GM12878 (cell line): ENCODE measurements around the gene PROM1. TPM values are rescaled to one million over a fixed set of nuclear protein-coding genes. Genes with fewer than 3 reads are reported as not detected.
A peak's percentile ranks its signal among the peaks of the same experiment; 100 is the strongest.

Experiments
- ATAC-seq: fragments of 200-7000 bp; cut with Tn5 transposase; 3 replicates; pipeline ENCODE4 v1.9.1; 2020; ENCODE audit warnings: mild to moderate bottlenecking, moderate library complexity
- BruUV-seq: library from RNA; stranded (reverse); fragments of 400-500 nt; replicated peaks from 2 replicates; lab custom pipeline; 2021; lab: Mats Ljungman, UMichigan
- CTCF ChIA-PET: fragments of 300-600 bp; sonication (Branson Sonifier 250); formaldehyde crosslinking; extraction: SDS; loops from one replicate; lab custom pipeline; 2021; ENCODE audit warnings: inconsistent platforms; lab: Yijun Ruan, JAX
- POLR2A ChIA-PET: fragments of 350-600 bp; formaldehyde crosslinking; extraction: SDS; loops from one replicate; lab custom pipeline; 2021; ENCODE audit warnings: inconsistent platforms; lab: Charles Lee
- RAD21 ChIA-PET: fragments of 300-600 bp; sonication (Branson Sonifier 250); formaldehyde crosslinking; loops from one replicate; lab custom pipeline; 2023; ENCODE audit warnings: antibody characterized with exemption; ENCODE audit not compliant: unreplicated experiment; lab: Charles Lee
- SMC1A ChIA-PET: fragments of 300-600 bp; sonication (Branson Sonifier 250); formaldehyde crosslinking; loops from one replicate; lab custom pipeline; 2023; ENCODE audit not compliant: unreplicated experiment, uncharacterized antibody; lab: Charles Lee
- DNase-seq: peaks from one replicate; pipeline ENCODE4 v3.0.0-alpha.2; 2011; ENCODE audit warnings: low read depth, low spot score
- FAIRE-seq: peaks from 3 replicates; lab custom pipeline; 2011; peaks lifted over from hg19 to GRCh38; lab: Jason Lieb, UNC
- H2AFZ ChIP-seq: 2 replicates; pipeline ENCODE4 v1.6.0; 2011; ENCODE audit warnings: low read depth, low read length, control low read depth; ENCODE audit not compliant: control insufficient read depth
- H3K27ac ChIP-seq: 2 replicates; pipeline ENCODE4 v1.5.1; 2011; ENCODE audit warnings: control low read depth; ENCODE audit not compliant: control insufficient read depth, insufficient read depth
- H3K27me3 ChIP-seq, 2 experiments: replicated peaks in 1 of 2; 2 replicates each; pipeline versions ENCODE4 v1.6.0 to v1.6.1; 2011; ENCODE audit warnings: low read length in 1 of 2; ENCODE audit not compliant: control insufficient read depth in 2 of 2, insufficient read depth in 2 of 2
- H3K36me3 ChIP-seq, 2 experiments: 2 replicates each; pipeline ENCODE4 v1.5.1; 2011; ENCODE audit warnings: low read length in 1 of 2; ENCODE audit not compliant: control insufficient read depth in 2 of 2, insufficient read depth in 2 of 2
- H3K4me1 ChIP-seq: 2 replicates; pipeline ENCODE4 v1.6.1; 2011; ENCODE audit warnings: mild to moderate bottlenecking, low read length, moderate library complexity, mixed read lengths; ENCODE audit not compliant: control insufficient read depth, insufficient read depth
- H3K4me2 ChIP-seq: 2 replicates; pipeline ENCODE4 v1.6.0; 2011; ENCODE audit warnings: control low read depth; ENCODE audit not compliant: control insufficient read depth, insufficient read depth
- H3K4me3 ChIP-seq: fragments of 200-600 bp; sonication (generic); 2 replicates; pipeline ENCODE4 v1.5.1; 2016
- H3K79me2 ChIP-seq: 2 replicates; pipeline ENCODE4 v1.6.0; 2011; ENCODE audit warnings: low read length; ENCODE audit not compliant: control insufficient read depth, insufficient read depth
- H3K9ac ChIP-seq: 2 replicates; pipeline ENCODE4 v1.8.0; 2011; ENCODE audit warnings: low read length, control low read depth, mixed read lengths; ENCODE audit not compliant: control insufficient read depth, insufficient read depth
- H3K9me3 ChIP-seq: replicated peaks from 3 replicates; pipeline ENCODE4 v1.5.1; 2011; ENCODE audit warnings: mild to moderate bottlenecking, low read length; ENCODE audit not compliant: control insufficient read depth, insufficient read depth
- H4K20me1 ChIP-seq: 2 replicates; pipeline ENCODE4 v1.6.0; 2011; ENCODE audit not compliant: control insufficient read depth, insufficient read depth
- EZH2 ChIP-seq: IDR thresholded peaks from 2 replicates; pipeline ENCODE4 v1.6.1; 2012; ENCODE audit warnings: low read depth, mild to moderate bottlenecking, control low read depth, inconsistent platforms, low read length, borderline replicate concordance; ENCODE audit not compliant: control insufficient read depth
- FOS ChIP-seq: IDR thresholded peaks from 3 replicates; pipeline ENCODE4 v1.6.1; 2011; ENCODE audit warnings: borderline replicate concordance; ENCODE audit not compliant: insufficient read length; ENCODE audit errors: extremely low read depth
- MXI1 ChIP-seq: fragments of 150-350 bp; IDR thresholded peaks from 2 replicates; pipeline ENCODE4 v1.6.1; 2011; ENCODE audit warnings: low read depth, mild to moderate bottlenecking, inconsistent platforms, low read length, improper control_type of control experiment
- SUZ12 ChIP-seq: fragments of 200-600 bp; sonication (generic); IDR thresholded peaks from one replicate; pipeline ENCODE4 v1.6.1; 2018; ENCODE audit warnings: antibody characterized with exemption, mild to moderate bottlenecking; ENCODE audit not compliant: unreplicated experiment
- WGBS: methylation state at CpG from one replicate; pipeline ENCODE4 v1.1.6; 2016; ENCODE audit warnings: low lambda C conversion rate; ENCODE audit not compliant: insufficient replicate concordance, insufficient coverage; ENCODE audit errors: missing lambda C conversion rate; 5-methylcytosine and 5-hydroxymethylcytosine counted together
- in situ Hi-C: fragments of 300-500 bp; cut with MboI; formaldehyde crosslinking; loops from 9 replicates; pipeline ENCODE4 v1.14.3; 2018; ENCODE audit warnings: mixed read lengths
- intact Hi-C: fragments of 100-400 bp; cut with micrococcal nuclease; formaldehyde crosslinking; loops from one replicate; pipeline ENCODE4 v1.14.2; 2022; ENCODE audit not compliant: unreplicated experiment
- polyA plus RNA-seq, 11 experiments: library from polyadenylated mRNA; depleted of rRNA in 4 of 11; unstranded in 6 of 11; stranded (reverse) in 5 of 11; fragments of >200 nt; fragmentation: Nextera tagmentation in 4 of 11; fragmentation: Illumina TruSeq in 1 of 11; extraction: Ambion mirVana in 4 of 11; extraction: Trizol in 1 of 11; gene quantifications; 1 replicate in 1 of 11; 2 replicates in 10 of 11; pipeline versions ENCODE4 v1.2.1 to v1.2.3, GENCODE V29; 2011 to 2016; ENCODE audit warnings: inconsistent platforms in 2 of 11, missing spikeins in 2 of 11, low read depth in 1 of 11
- total RNA-seq, 4 experiments: library from RNA; depleted of rRNA in 3 of 4; stranded (reverse); fragments of >200 nt in 3 of 4; fragmentation: Illumina TruSeq in 1 of 4; extraction: Trizol in 1 of 4; gene quantifications; 2 replicates each; pipeline versions ENCODE4 v1.2.1 to v1.2.3, GENCODE V29; 2013 to 2021

The PROM1 gene
- total and polyA plus RNA-seq, 10 of the 15 experiments (the other 5 are each of a cell fraction or from before 2014, with no cell fraction given) = 0.08 to 0.31 (median 0.18) TPM; not detected in 7

DNA sequence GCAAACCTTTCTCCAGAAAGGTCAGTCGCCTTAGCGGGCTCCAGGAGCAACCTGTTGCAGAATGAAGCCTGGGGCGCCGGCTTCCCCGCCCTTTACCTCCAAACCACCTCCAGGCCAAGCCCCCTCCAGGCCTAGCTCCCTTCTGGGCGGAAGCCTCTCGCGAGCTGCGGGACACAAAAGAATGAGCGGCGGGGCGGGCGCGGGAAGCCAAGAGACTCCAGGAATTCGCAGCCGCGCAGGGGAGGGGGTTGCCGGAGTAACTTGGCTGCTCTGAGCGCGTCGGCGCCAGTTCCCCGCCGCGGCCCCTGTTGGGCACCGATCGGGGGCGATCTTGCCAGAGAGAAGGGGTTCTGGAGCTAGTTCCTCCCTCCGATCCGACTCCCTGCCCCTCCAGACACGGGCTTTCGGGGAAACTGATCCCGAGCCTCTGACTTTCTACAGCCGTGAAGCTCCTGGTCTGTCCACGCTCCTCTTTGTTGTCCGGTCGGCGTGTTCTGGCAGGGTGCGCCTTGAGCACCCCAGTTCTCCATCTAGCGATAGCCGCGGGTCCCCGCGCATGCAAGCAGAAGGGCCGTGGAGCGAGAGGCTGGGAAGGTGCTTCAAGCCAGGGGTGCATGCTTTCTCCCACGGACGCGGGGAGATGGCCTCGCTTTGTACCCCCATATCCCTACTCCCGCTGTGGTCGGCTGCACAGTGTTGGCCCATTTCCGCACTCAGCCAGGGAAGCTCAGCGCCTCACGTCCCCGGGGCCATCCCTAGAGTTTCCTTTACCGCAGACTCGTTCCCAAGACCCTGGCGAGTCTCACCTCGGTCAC, 1.2 kb downstream of the PROM1 start:
- in situ Hi-C loops = no loop called here
- TF ChIP-seq MXI1 (no peak), EZH2 (peak; percentile 31; the same call in 1 of the 2 replicates)
- no TSS peak for BruUV-seq
- DNase-seq (no peak), FAIRE-seq (no peak), ATAC-seq (no peak)
- 19% methylated on average over 44 of the region's 60 CpGs for WGBS
- Histone ChIP-seq H3K27me3 (peaks cover 14 to 16% of the 10 kb centered on the region in 2 experiments), H3K36me3 (no peaks in the 10 kb centered on the region), H3K9ac (no peak overlapping the region), H3K27ac (no peak overlapping the region), H3K4me3 (no peak overlapping the region), H3K9me3 (peaks cover 6% of the 10 kb centered on the region; the same call in 2 of the 3 replicates), H3K4me2 (peak overlapping the region; percentile 32; the same call in 1 of the 2 replicates), H3K79me2 (no peaks in the 10 kb centered on the region), H2AFZ (no peak overlapping the region), H4K20me1 (no peaks in the 10 kb centered on the region), H3K4me1 (peaks cover 3% of the 10 kb centered on the region; the same call in 1 of the 2 replicates)
- ChIA-PET SMC1A (no interaction called here), POLR2A (no interaction called here), RAD21 (no interaction called here), CTCF (no interaction called here)
- intact Hi-C loops = no loop called here

DNA sequence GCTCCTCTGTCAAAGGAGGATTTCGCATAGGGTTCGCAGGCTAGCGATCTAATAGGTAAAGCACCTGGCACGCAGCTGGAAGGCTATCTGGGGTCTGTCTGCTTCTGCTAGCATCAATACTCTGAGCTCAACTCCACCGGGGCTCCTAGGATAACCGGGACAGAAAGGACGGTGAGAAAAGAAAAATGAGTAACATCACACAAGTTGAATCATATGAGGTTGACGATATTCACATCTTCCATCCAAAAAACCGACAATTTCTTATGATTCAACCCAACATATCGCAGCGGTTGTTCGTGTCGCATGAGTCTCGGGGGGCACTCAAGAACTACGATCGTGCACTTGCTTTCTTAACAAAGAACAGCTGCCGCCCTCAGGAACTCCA, 1.8 kb downstream of the PROM1 start:
- H2AFZ ChIP-seq = no peak overlapping the region
- peaks cover 3% of the 10 kb centered on the region; the same call in 1 of the 2 replicates for H3K4me1 ChIP-seq
- ATAC-seq (no peak), FAIRE-seq (no peak), DNase-seq (no peak)
- H3K9me3 ChIP-seq = peaks cover 6% of the 10 kb centered on the region; the same call in 2 of the 3 replicates
- CTCF ChIA-PET = no interaction called here
- H3K27me3 ChIP-seq = peaks cover 14 to 16% of the 10 kb centered on the region in 2 experiments
- H3K9ac ChIP-seq = no peak overlapping the region
- BruUV-seq = no TSS peak
- H3K36me3 ChIP-seq = no peaks in the 10 kb centered on the region
- 18% methylated on average over 17 of the region's 17 CpGs for WGBS
- H4K20me1 ChIP-seq = no peaks in the 10 kb centered on the region
- TF ChIP-seq FOS = no peak
- peak; percentile 28 for TF ChIP-seq SUZ12
- H3K79me2 ChIP-seq = no peaks in the 10 kb centered on the region
- SMC1A ChIA-PET = no interaction called here
- H3K4me3 ChIP-seq = no peak overlapping the region
- POLR2A ChIA-PET = no interaction called here
- RAD21 ChIA-PET = no interaction called here
- no peak overlapping the region for H3K4me2 ChIP-seq
- intact Hi-C loops = no loop called here
- in situ Hi-C loops = no loop called here
- no peak overlapping the region for H3K27ac ChIP-seq
